RWPE1 (cell line): ENCODE data around the gene PPP1CA.

Experiments
- CTCF ChIA-PET: fragments of 350-600 bp; sonication (Branson Sonifier 250); formaldehyde crosslinking; extraction: SDS; loops from one replicate; lab custom pipeline; 2021; lab: Yijun Ruan, JAX
- POLR2A ChIA-PET: fragments of 400-600 bp; formaldehyde crosslinking; extraction: SDS; loops from one replicate; lab custom pipeline; 2020; ENCODE audit warnings: antibody characterized with exemption; ENCODE audit not compliant: low non-redundant PET; lab: Yijun Ruan, JAX
- DNase-seq: peaks from one replicate; pipeline ENCODE4 v3.0.0; 2012; ENCODE audit warnings: low spot score
- H3K27ac ChIP-seq: fragments of 450-650 bp; 2 replicates; pipeline ENCODE4 v1.5.1; 2017
- CTCF ChIP-seq: fragments of 450-650 bp; conservative IDR thresholded peaks from 2 replicates; pipeline ENCODE4 v1.5.1; 2017; ENCODE audit warnings: low read depth, mild to moderate bottlenecking

Gene PPP1CA

GRCh38 chr11:67355023-67355793 lies 46.5 kb downstream of the PPP1CA start:
- peak overlapping the region; percentile 97 for H3K27ac ChIP-seq
- POLR2A ChIA-PET: interaction anchor here (0.7 to 2.7 kb wide), 3 partner anchors 18 to 37 kb away, joined by 3 to 11 read pairs (median 9); partner anchors contain the start of genes CLCF1 and RAD9A
- no peak for TF ChIP-seq CTCF
- DNase-seq: no peak
- CTCF ChIA-PET: interaction anchor here (0.9 to 4.8 kb wide), 4 partner anchors 17 to 38 kb away, joined by 3 to 81 read pairs (median 28); partner anchors contain the start of gene CLCF1

- no peak for TF ChIP-seq CTCF
- peak overlapping the region; percentile 97 for H3K27ac ChIP-seq
- DNase-seq: peak; percentile 95
- ChIA-PET POLR2A (interaction anchor here (0.6 to 2.7 kb wide), 7 partner anchors 19 to 508 kb away, joined by 3 to 11 read pairs (median 3); partner anchors contain the start of genes CLCF1 and RAD9A), CTCF (interaction anchor here (0.5 to 5.9 kb wide), 8 partner anchors 17 to 165 kb away, joined by 3 to 113 read pairs (median 4); partner anchors contain the start of gene CLCF1)
Observed at GRCh38 chr11:67354075-67355022, 47.3 kb downstream of the PPP1CA start.

GRCh38 chr11:67353317-67354074 lies 48.2 kb downstream of the PPP1CA start, which contains the start of gene POLD4:
Gene POLD4 (minus strand): TSS chr11:67353546. CDS start chr11:67353399, 147 bp downstream.
- ChIA-PET CTCF (interaction anchor here (0.5 to 5.9 kb wide), 5 partner anchors 16 to 164 kb away, joined by 3 to 113 read pairs (median 4); partner anchors contain the start of gene CLCF1), POLR2A (interaction anchor here (0.6 to 2.7 kb wide), 5 partner anchors 20 to 287 kb away, joined by 3 to 11 read pairs (median 4); partner anchors contain the start of gene CLCF1)
- H3K27ac ChIP-seq: peak within 1 kb of the TSS; percentile 97
- TF ChIP-seq CTCF: no peak
- DNase-seq: peak; percentile 95

- CTCF ChIA-PET: interaction anchor here (1.7 to 5.9 kb wide), 2 partner anchors 18 to 28 kb away, joined by 9 to 113 read pairs; no protein-coding TSS in a partner anchor
- POLR2A ChIA-PET: interaction anchor here (0.6 to 2.7 kb wide), 4 partner anchors 21 to 116 kb away, joined by 3 to 11 read pairs (median 6); partner anchors contain the start of gene CLCF1
- TF ChIP-seq CTCF: no peak
- no peak for DNase-seq
- H3K27ac ChIP-seq: peak overlapping the region; percentile 97
Observed at GRCh38 chr11:67352546-67353316, 48.9 kb downstream of the PPP1CA start.
